ENCODE measurements around the gene DNAJC22.
A peak's percentile ranks its signal among the peaks of the same experiment; 100 is the strongest.
"Not testable (repeated sequence)": the region's sequence is repeated elsewhere in the genome, so short reads cannot be mapped to it uniquely, and the experiment has no call there.

The DNAJC22 gene

GRCh38 chr12:49330631-49331379, 15.9 kb upstream of the DNAJC22 start:
- no peaks in the 10 kb centered on the region for H3K27me3 ChIP-seq
- TF ChIP-seq CTCF (IDR thresholded peaks at IDR 0.05; ENCODE audit: low read depth, low read length) = no peak
- H3K36me3 ChIP-seq = peaks cover 38% of the 10 kb centered on the region
- no peak overlapping the region for H3K4me3 ChIP-seq (ENCODE audit: low read depth, low read length)
- no peak for DNase-seq
- H3K9me3 ChIP-seq = no peaks in the 10 kb centered on the region
- H3K4me1 ChIP-seq = peaks cover 8% of the 10 kb centered on the region

DNA sequence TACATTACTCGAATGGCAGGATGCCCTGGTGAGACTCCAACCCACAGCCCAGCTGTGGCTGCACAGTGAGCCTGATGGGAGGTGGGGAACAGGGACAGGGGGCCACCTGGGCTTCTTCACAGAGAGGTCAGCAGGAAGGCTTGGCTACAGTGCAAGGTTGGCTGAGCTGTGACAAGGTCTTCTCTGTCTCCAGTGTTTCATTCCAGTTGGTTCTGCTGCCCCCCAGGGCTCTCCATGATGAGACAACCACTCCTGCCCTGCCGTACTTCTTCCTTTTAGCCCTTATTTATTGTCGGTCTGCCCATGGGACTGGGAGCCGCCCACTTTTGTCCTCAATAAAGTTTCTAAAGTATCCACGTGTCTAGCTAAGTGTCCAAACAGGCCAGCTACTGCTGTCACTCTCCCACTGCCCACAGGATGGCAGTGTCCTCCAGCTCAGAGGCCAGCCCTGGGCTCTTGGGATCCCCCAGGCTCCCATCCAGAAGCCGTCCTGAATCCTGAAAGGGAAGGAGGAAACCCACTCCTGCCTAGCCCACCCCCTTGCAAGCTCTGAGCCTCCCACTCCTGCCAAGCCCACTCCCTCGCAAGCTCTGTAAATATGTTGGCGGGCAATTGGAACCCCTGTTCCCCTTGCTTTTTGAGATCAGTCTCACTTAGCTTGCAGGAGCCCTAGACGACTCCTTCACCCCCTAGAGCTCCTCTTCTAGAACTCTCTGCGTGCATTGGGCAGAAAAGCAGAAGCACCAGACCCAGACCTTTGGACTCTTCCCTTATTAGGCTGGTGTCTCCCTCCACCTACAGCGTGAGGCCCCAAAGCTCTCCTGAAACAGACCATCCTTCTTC, 15.1 kb upstream of the DNAJC22 start:
- peak; percentile 81 for DNase-seq
- peaks cover under 1% of the 10 kb centered on the region; the same call in 1 of the 2 replicates for H3K27me3 ChIP-seq
- H3K4me3 ChIP-seq (ENCODE audit: low read depth, low read length) = no peak overlapping the region
- no peaks in the 10 kb centered on the region for H3K9me3 ChIP-seq
- H3K36me3 ChIP-seq = peaks cover 34% of the 10 kb centered on the region
- TF ChIP-seq CTCF (IDR thresholded peaks at IDR 0.05; ENCODE audit: low read depth, low read length) = peak; percentile 95
- peaks cover 8% of the 10 kb centered on the region for H3K4me1 ChIP-seq

DNA sequence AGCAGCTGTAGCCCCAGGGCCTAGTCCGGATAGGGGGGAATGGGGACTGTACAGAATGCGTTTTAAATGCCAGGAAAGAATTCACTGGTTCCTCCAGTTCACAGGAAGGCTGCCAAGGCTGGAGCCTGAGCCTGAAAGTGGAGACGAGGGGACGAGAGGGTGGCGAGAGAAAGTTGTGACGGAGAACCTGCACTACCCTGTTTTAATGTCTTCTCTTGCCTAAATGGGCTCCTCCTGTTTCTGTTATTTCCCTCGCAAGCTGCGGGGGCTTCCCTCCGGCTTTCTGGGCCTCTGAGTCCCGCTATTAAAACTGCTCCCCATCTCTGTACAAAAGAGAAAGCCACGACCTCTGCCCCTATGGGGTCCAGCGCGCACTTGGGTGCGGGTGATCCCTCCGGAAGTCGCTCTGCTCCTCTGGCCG, 14.2 kb upstream of the DNAJC22 start:
- Histone ChIP-seq H3K36me3 (peaks cover 26% of the 10 kb centered on the region), H3K4me1 (peaks cover 11% of the 10 kb centered on the region), H3K27me3 (peaks cover 3% of the 10 kb centered on the region; the same call in 1 of the 2 replicates), H3K4me3 (ENCODE audit: low read depth, low read length) (no peak overlapping the region), H3K9me3 (no peaks in the 10 kb centered on the region)
- no peak for TF ChIP-seq CTCF (IDR thresholded peaks at IDR 0.05; ENCODE audit: low read depth, low read length)
- no peak for DNase-seq

DNA sequence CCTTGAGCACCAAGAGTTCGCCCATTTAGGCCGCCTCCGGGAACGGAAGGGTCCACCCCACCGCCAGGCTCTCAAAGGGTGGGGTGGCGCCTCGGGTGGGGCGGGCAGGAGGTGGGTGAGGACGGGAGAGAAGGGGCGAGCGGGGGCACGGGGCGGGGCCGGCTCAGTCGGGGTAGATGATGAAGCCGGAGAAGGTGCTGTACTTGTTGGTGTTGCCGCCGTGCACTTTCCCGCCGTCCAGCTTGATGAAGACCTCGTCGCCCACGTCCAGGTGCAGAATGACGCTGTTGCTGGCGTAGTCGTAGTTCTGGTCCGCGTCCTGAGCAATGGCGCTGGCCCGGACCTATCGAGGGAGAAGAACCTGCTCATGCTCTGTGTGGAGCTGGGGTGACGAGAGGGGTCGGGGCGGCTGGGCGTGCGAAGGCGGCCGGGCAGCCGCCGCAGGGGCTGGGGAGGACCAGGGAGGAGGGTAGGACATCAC, 13.8 kb upstream of the DNAJC22 start:
- H3K9me3 ChIP-seq = no peaks in the 10 kb centered on the region
- no peak for TF ChIP-seq CTCF (IDR thresholded peaks at IDR 0.05; ENCODE audit: low read depth, low read length)
- no peak overlapping the region for H3K4me3 ChIP-seq (ENCODE audit: low read depth, low read length)
- H3K27me3 ChIP-seq = peaks cover 3% of the 10 kb centered on the region; the same call in 1 of the 2 replicates
- DNase-seq = no peak
- H3K4me1 ChIP-seq = peaks cover 12% of the 10 kb centered on the region
- H3K36me3 ChIP-seq = peaks cover 21% of the 10 kb centered on the region

DNA sequence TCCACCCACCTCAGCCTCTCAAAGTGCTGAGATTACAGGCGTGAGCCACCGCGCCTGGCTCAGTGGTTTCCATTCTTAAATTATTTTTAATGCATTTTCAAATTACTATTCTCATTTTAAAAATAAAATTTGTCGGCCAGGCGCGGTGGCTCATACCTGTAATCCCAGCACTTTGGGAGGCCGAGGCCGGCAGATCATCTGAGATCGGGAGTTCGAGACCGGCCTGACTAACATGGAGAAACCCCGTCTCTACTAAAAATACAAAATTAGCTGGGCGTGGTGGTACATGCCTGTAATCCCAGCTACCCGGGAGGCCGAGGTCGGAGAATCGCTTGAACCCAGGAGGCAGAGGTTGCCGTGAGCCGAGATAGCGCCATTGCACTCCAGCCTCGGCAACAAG, 12.9 kb upstream of the DNAJC22 start:
- not testable (repeated sequence) for H3K27me3 ChIP-seq; H3K4me3 ChIP-seq (ENCODE audit: low read depth, low read length); H3K9me3 ChIP-seq; DNase-seq
- H3K4me1 ChIP-seq = peaks cover 12% of the 10 kb centered on the region
- peaks cover 21% of the 10 kb centered on the region for H3K36me3 ChIP-seq

- no peaks in the 10 kb centered on the region for H3K9me3 ChIP-seq
- no peak overlapping the region for H3K4me3 ChIP-seq (ENCODE audit: low read depth, low read length)
- no peak for DNase-seq
- H3K36me3 ChIP-seq = peaks cover 16% of the 10 kb centered on the region
- no peak for TF ChIP-seq CTCF (IDR thresholded peaks at IDR 0.05; ENCODE audit: low read depth, low read length)
- peaks cover 3% of the 10 kb centered on the region; the same call in 1 of the 2 replicates for H3K27me3 ChIP-seq
- peaks cover 15% of the 10 kb centered on the region for H3K4me1 ChIP-seq
Observed at GRCh38 chr12:49334226-49334625, 12.5 kb upstream of the DNAJC22 start.
